Caco-2 (cell line): Measurements from ENCODE around the gene THEM5. TPM values are rescaled to one million over a fixed set of nuclear protein-coding genes. Genes with fewer than 3 reads are reported as not detected.

Experiments used
- BruUV-seq: library from RNA; stranded (reverse); fragments of 400-500 nt; replicated peaks from 2 replicates; lab custom pipeline; 2021; lab: Mats Ljungman, UMichigan
- CTCF ChIA-PET: fragments of 300-600 bp; sonication (Branson Sonifier 250); formaldehyde crosslinking; loops from one replicate; lab custom pipeline; 2022; ENCODE audit warnings: antibody characterized with exemption; lab: Charles Lee
- POLR2A ChIA-PET: fragments of 300-600 bp; sonication (Branson Sonifier 250); formaldehyde crosslinking; loops from one replicate; lab custom pipeline; 2022; ENCODE audit warnings: antibody characterized with exemption; lab: Charles Lee
- DNase-seq, 2 experiments: peaks; one replicate each; pipeline versions ENCODE4 v3.0.0 to v3.0.0-alpha.2; 2020 to 2022
- H3K27me3 ChIP-seq: replicated peaks from 2 replicates; pipeline ENCODE4 v1.6.0; 2011; ENCODE audit warnings: low read length; ENCODE audit not compliant: control insufficient read depth, insufficient read depth
- H3K36me3 ChIP-seq: 2 replicates; pipeline ENCODE4 v1.5.1; 2011; ENCODE audit warnings: low read length; ENCODE audit not compliant: control insufficient read depth, insufficient read depth
- H3K4me1 ChIP-seq: fragments of 250-450 bp; sonication (Bioruptor Pico); 2 replicates; pipeline ENCODE4 v1.5.1; 2020; ENCODE audit warnings: mild to moderate bottlenecking
- H3K4me3 ChIP-seq: 2 replicates; pipeline ENCODE4 v1.5.1; 2011; ENCODE audit warnings: low read depth, mild to moderate bottlenecking, control low read depth, low read length
- H3K9me3 ChIP-seq: fragments of 250-450 bp; sonication (Bioruptor Pico); 2 replicates; pipeline ENCODE4 v1.5.1; 2020; ENCODE audit warnings: mild to moderate bottlenecking, moderate library complexity
- H3K27ac Mint-ChIP-seq: one replicate; pipeline ENCODE4 v1.8.0; 2022; ENCODE audit warnings: mixed read lengths; ENCODE audit not compliant: unreplicated experiment
- H3K27me3 Mint-ChIP-seq: one replicate; pipeline ENCODE4 v1.8.0; 2022; ENCODE audit warnings: mixed read lengths; ENCODE audit not compliant: insufficient read depth, unreplicated experiment
- H3K36me3 Mint-ChIP-seq: one replicate; pipeline ENCODE4 v1.8.0; 2022; ENCODE audit warnings: mild to moderate bottlenecking, mixed read lengths; ENCODE audit not compliant: insufficient read depth, unreplicated experiment
- H3K4me1 Mint-ChIP-seq: one replicate; pipeline ENCODE4 v1.8.0; 2022; ENCODE audit warnings: low read depth, mixed read lengths; ENCODE audit not compliant: unreplicated experiment
- H3K4me3 Mint-ChIP-seq: one replicate; pipeline ENCODE4 v1.8.0; 2022; ENCODE audit warnings: mild to moderate bottlenecking, moderate library complexity, mixed read lengths; ENCODE audit not compliant: unreplicated experiment
- H3K9me3 Mint-ChIP-seq: one replicate; pipeline ENCODE4 v1.8.0; 2022; ENCODE audit warnings: mixed read lengths; ENCODE audit not compliant: unreplicated experiment
- CTCF ChIP-seq, 2 experiments: fragments of 200-600 bp in 1 of 2; IDR thresholded peaks; 1 replicate in 1 of 2; 2 replicates in 1 of 2; pipeline versions ENCODE4 v1.5.1 to v1.8.0; 2011 to 2022; ENCODE audit warnings: antibody characterized with exemption in 1 of 2, control low read depth in 1 of 2, inconsistent platforms in 1 of 2, low read depth in 1 of 2, low read length in 1 of 2, mild to moderate bottlenecking in 1 of 2, moderate library complexity in 1 of 2; ENCODE audit not compliant: insufficient read depth in 1 of 2, severe bottlenecking in 1 of 2, unreplicated experiment in 1 of 2
- intact Hi-C: fragments of 100-400 bp; cut with micrococcal nuclease; formaldehyde crosslinking; loops from one replicate; pipeline ENCODE4 v1.10.0; 2022; ENCODE audit not compliant: unreplicated experiment
- total RNA-seq: library from RNA; stranded (reverse); gene quantifications from 2 replicates; pipeline ENCODE4 v1.2.3, GENCODE V29; 2022

Gene THEM5
- total RNA-seq, 1 experiment from 2014 or later = not detected

GRCh38 chr1:151839457-151840403, 13.8 kb downstream of the THEM5 start, which contains the start of gene C2CD4D:
Gene C2CD4D (minus strand): TSS chr1:151839820. CDS start chr1:151838989, 831 bp downstream.
- intact Hi-C loops = loop anchor here (5.0 kb wide), 4 partner anchors 47 to 387 kb away; partner anchors contain the start of gene TDRKH
- TF ChIP-seq CTCF (IDR thresholded peaks at IDR 0.05; ENCODE audit: insufficient read depth in 1 of 2, low read depth in 1 of 2, low read length in 1 of 2, severe bottlenecking in 1 of 2, unreplicated experiment in 1 of 2) = no peak
- ChIA-PET CTCF (interaction anchor here (0.6 to 1.6 kb wide), 5 partner anchors 12 to 147 kb away, joined by 3 to 5 read pairs (median 4); partner anchors contain the start of gene MRPL9), POLR2A (interaction anchor here (0.5 to 1.0 kb wide), 5 partner anchors 14 to 301 kb away, joined by 3 to 6 read pairs (median 4); partner anchors contain the start of genes MRPL9 and THEM5)
- Histone ChIP-seq H3K9me3 (no peaks in the 10 kb centered on the region), H3K27me3 (no peaks in the 10 kb centered on the region), H3K4me1 (peaks cover 20% of the 10 kb centered on the region), H3K4me3 (peak within 1 kb of the TSS; percentile 57), H3K36me3 (no peaks in the 10 kb centered on the region; the same call in 1 of the 2 replicates)
- Mint-ChIP-seq H3K36me3 (peaks cover 15% of the 10 kb centered on the region), H3K4me3 (peak within 1 kb of the TSS; percentile 93), H3K27ac (peak within 1 kb of the TSS; percentile 88), H3K4me1 (peaks cover 26% of the 10 kb centered on the region), H3K9me3 (no peaks in the 10 kb centered on the region), H3K27me3 (no peaks in the 10 kb centered on the region)
- BruUV-seq = no TSS peak
- peak; percentile 76 to 82 for DNase-seq

- Mint-ChIP-seq H3K36me3 (peaks cover 15% of the 10 kb centered on the region), H3K27ac (peak overlapping the region; percentile 88), H3K27me3 (no peaks in the 10 kb centered on the region), H3K4me1 (peaks cover 26% of the 10 kb centered on the region), H3K4me3 (peak overlapping the region; percentile 93), H3K9me3 (no peaks in the 10 kb centered on the region)
- H3K9me3 ChIP-seq = no peaks in the 10 kb centered on the region
- intact Hi-C loops = loop anchor here (5.0 kb wide), 4 partner anchors 47 to 387 kb away; partner anchors contain the start of gene TDRKH
- no peak overlapping the region for H3K4me3 ChIP-seq
- no peaks in the 10 kb centered on the region; the same call in 1 of the 2 replicates for H3K36me3 ChIP-seq
- peaks cover 20% of the 10 kb centered on the region for H3K4me1 ChIP-seq
- H3K27me3 ChIP-seq = no peaks in the 10 kb centered on the region
- DNase-seq = no peak
- CTCF ChIA-PET = interaction anchor here (0.6 to 1.6 kb wide), 2 partner anchors 76 to 88 kb away, joined by 5 read pairs; partner anchors contain the start of gene MRPL9
- POLR2A ChIA-PET = interaction anchor here (0.5 kb wide), 1 partner anchor 301 kb away, joined by 4 read pairs; no protein-coding TSS in a partner anchor
- TF ChIP-seq CTCF (IDR thresholded peaks at IDR 0.05; ENCODE audit: insufficient read depth in 1 of 2, low read depth in 1 of 2, low read length in 1 of 2, severe bottlenecking in 1 of 2, unreplicated experiment in 1 of 2) = no peak
- no TSS peak for BruUV-seq
Observed at GRCh38 chr1:151839082-151839412, 14.5 kb downstream of the THEM5 start.
